ENCODE measurements around the gene LFNG.

DNA sequence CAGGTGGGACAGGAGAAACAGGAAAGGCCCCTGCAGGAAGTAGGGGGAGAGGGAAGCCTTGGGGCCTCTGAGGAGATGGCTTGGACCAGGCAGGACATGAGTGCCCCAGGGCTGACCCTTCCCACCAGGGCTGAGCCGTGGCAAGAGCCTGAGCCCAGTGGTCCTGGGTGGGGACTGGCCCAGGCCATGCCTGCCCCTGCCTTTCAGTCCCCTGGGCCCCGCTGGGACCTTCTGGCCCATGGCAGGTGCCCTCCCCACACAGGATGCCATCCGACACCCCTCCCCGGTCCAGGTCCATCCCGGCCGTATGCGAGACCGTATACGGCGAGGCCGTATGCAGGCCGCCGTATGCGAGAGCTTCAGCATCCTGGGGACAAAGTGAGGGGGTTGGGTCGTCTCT is 45.4 kb upstream of the LFNG start:
- TF ChIP-seq, protein P1, sequence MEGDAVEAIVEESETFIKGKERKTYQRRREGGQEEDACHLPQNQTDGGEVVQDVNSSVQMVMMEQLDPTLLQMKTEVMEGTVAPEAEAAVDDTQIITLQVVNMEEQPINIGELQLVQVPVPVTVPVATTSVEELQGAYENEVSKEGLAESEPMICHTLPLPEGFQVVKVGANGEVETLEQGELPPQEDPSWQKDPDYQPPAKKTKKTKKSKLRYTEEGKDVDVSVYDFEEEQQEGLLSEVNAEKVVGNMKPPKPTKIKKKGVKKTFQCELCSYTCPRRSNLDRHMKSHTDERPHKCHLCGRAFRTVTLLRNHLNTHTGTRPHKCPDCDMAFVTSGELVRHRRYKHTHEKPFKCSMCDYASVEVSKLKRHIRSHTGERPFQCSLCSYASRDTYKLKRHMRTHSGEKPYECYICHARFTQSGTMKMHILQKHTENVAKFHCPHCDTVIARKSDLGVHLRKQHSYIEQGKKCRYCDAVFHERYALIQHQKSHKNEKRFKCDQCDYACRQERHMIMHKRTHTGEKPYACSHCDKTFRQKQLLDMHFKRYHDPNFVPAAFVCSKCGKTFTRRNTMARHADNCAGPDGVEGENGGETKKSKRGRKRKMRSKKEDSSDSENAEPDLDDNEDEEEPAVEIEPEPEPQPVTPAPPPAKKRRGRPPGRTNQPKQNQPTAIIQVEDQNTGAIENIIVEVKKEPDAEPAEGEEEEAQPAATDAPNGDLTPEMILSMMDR (IDR thresholded peaks at IDR 0.05): no peak
- TF ChIP-seq POLR2A (IDR thresholded peaks at IDR 0.05): no peak
